Thyroid gland (tissue), 4 donors: ENCODE results near the gene FIBCD1.

Source experiments
- POLR2A ChIP-seq, 2 donors: fragments of 450-650 bp; IDR thresholded peaks; one replicate each; pipeline ENCODE4 v1.6.1; 2017; ENCODE audit warnings: antibody characterized with exemption in 2 of 2, mild to moderate bottlenecking in 2 of 2, moderate library complexity in 1 of 2
- TF ChIP-seq, protein P1 (sequence below), 6 experiments: fragments of 200-600 bp in 3 of 6; fragments of 450-650 bp in 3 of 6; sonication (generic) in 3 of 6; IDR thresholded peaks; one replicate each; pipeline ENCODE4 v1.5.1; 2016 to 2019; ENCODE audit warnings: antibody characterized with exemption in 6 of 6, mild to moderate bottlenecking in 2 of 6, inconsistent platforms in 1 of 6, moderate library complexity in 1 of 6

DNA sequence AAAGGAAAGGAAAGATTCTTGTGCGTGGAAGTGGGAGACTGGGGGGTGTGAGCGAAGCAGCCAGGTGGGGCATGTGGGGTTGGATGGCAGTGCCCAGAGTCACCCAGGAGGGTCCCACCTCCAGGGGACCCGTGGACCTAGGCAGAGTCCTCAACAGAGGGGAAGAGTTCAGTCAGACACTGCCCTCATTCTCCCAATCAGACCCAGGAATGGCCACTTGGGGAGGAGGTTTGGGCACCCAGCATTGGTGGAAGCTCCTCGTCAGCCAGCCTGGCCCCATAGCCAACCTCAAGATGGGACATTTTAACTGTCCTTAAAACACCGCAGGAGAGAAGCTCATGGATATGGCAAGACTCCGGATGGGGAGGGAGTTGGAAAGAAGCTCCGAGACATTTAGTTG is 48.0 kb upstream of the FIBCD1 start:
- TF ChIP-seq, protein P1, sequence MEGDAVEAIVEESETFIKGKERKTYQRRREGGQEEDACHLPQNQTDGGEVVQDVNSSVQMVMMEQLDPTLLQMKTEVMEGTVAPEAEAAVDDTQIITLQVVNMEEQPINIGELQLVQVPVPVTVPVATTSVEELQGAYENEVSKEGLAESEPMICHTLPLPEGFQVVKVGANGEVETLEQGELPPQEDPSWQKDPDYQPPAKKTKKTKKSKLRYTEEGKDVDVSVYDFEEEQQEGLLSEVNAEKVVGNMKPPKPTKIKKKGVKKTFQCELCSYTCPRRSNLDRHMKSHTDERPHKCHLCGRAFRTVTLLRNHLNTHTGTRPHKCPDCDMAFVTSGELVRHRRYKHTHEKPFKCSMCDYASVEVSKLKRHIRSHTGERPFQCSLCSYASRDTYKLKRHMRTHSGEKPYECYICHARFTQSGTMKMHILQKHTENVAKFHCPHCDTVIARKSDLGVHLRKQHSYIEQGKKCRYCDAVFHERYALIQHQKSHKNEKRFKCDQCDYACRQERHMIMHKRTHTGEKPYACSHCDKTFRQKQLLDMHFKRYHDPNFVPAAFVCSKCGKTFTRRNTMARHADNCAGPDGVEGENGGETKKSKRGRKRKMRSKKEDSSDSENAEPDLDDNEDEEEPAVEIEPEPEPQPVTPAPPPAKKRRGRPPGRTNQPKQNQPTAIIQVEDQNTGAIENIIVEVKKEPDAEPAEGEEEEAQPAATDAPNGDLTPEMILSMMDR (IDR thresholded peaks at IDR 0.05): no peak
- no peak for TF ChIP-seq POLR2A (IDR thresholded peaks at IDR 0.05)
